IMR-90 (cell line): ENCODE results near the gene CCP110. TPM values are rescaled to one million over a fixed set of nuclear protein-coding genes. Genes with fewer than 3 reads are reported as not detected.

Experiments used
- ATAC-seq: fragments of 200-7000 bp; cut with Tn5 transposase; 2 replicates; pipeline ENCODE4 v1.9.1; 2020; ENCODE audit warnings: low read depth, mild to moderate bottlenecking, moderate library complexity
- BruUV-seq: library from RNA; stranded (reverse); fragments of 400-500 nt; replicated peaks from 2 replicates; lab custom pipeline; 2021; lab: Mats Ljungman, UMichigan
- CTCF ChIA-PET: fragments of 300-600 bp; formaldehyde crosslinking; extraction: SDS; loops from one replicate; lab custom pipeline; 2021; ENCODE audit warnings: antibody characterized with exemption; lab: Yijun Ruan, JAX
- POLR2A ChIA-PET: fragments of 300-600 bp; sonication (Branson Sonifier 250); formaldehyde crosslinking; loops from one replicate; lab custom pipeline; 2022; ENCODE audit warnings: antibody characterized with exemption; ENCODE audit not compliant: unreplicated experiment; lab: Charles Lee
- DNase-seq: peaks from one replicate; pipeline ENCODE4 v3.0.0; 2013
- H2AFZ ChIP-seq: replicated peaks from 2 replicates; pipeline ENCODE3; 2013; ENCODE audit warnings: low read length, mild to moderate bottlenecking; ENCODE audit not compliant: poor library complexity
- H2AK5ac ChIP-seq: 2 replicates; pipeline ENCODE4 v1.6.1; 2013; ENCODE audit warnings: low read depth, low read length, inconsistent platforms
- H2AK9ac ChIP-seq: replicated peaks from 2 replicates; pipeline ENCODE3; 2013; ENCODE audit warnings: mild to moderate bottlenecking, low read depth, low read length, moderate library complexity; ENCODE audit not compliant: poor library complexity
- H2BK120ac ChIP-seq: 2 replicates; pipeline ENCODE4 v1.6.1; 2013; ENCODE audit warnings: low read depth, low read length, inconsistent platforms
- H2BK15ac ChIP-seq: 3 replicates; pipeline ENCODE4 v1.6.1; 2013; ENCODE audit warnings: low read depth, low read length, inconsistent platforms
- H2BK20ac ChIP-seq: 2 replicates; pipeline ENCODE4 v1.6.1; 2013; ENCODE audit warnings: low read depth, mild to moderate bottlenecking, inconsistent platforms, low read length, moderate library complexity
- H2BK5ac ChIP-seq: 2 replicates; pipeline ENCODE4 v1.6.1; 2013; ENCODE audit warnings: mild to moderate bottlenecking, low read depth, low read length, inconsistent platforms; ENCODE audit not compliant: poor library complexity, severe bottlenecking
- H3K14ac ChIP-seq: replicated peaks from 2 replicates; pipeline ENCODE4 v1.6.1; 2013; ENCODE audit warnings: low read depth, low read length, inconsistent platforms
- H3K18ac ChIP-seq: 2 replicates; pipeline ENCODE4 v1.6.1; 2013; ENCODE audit warnings: low read depth, low read length, control low read depth
- H3K23ac ChIP-seq: 2 replicates; pipeline ENCODE4 v1.6.1; 2013; ENCODE audit warnings: low read depth, low read length, inconsistent platforms
- H3K27ac ChIP-seq: 2 replicates; pipeline ENCODE4 v1.5.1; 2013; ENCODE audit warnings: mild to moderate bottlenecking, control low read depth, low read length; ENCODE audit not compliant: insufficient read depth
- H3K27me3 ChIP-seq: 2 replicates; pipeline ENCODE4 v1.6.1; 2013; ENCODE audit warnings: low read length; ENCODE audit not compliant: control insufficient read depth, insufficient read depth
- H3K36me3 ChIP-seq: 2 replicates; pipeline ENCODE4 v1.6.1; 2013; ENCODE audit warnings: low read length, mixed read lengths; ENCODE audit not compliant: control insufficient read depth, insufficient read depth
- H3K4ac ChIP-seq: 2 replicates; pipeline ENCODE4 v1.6.1; 2013; ENCODE audit warnings: low read depth, low read length, inconsistent platforms
- H3K4me1 ChIP-seq: 2 replicates; pipeline ENCODE4 v1.6.1; 2013; ENCODE audit warnings: low read length, mixed read lengths; ENCODE audit not compliant: control insufficient read depth, insufficient read depth
- H3K4me2 ChIP-seq: 2 replicates; pipeline ENCODE4 v1.6.1; 2013; ENCODE audit warnings: low read depth, mild to moderate bottlenecking, control low read depth, low read length, moderate library complexity
- H3K4me3 ChIP-seq: 2 replicates; pipeline ENCODE4 v1.5.1; 2013; ENCODE audit warnings: low read depth, mild to moderate bottlenecking, control low read depth, low read length, moderate library complexity; ENCODE audit not compliant: insufficient read depth
- H3K56ac ChIP-seq: 2 replicates; pipeline ENCODE4 v1.6.1; 2013; ENCODE audit warnings: low read length, inconsistent platforms; ENCODE audit not compliant: insufficient read depth; ENCODE audit errors: extremely low read depth
- H3K79me1 ChIP-seq, 2 experiments: 2 replicates each; pipeline ENCODE4 v1.6.1; 2013; ENCODE audit warnings: low read length in 2 of 2, inconsistent platforms in 1 of 2, low read depth in 1 of 2
- H3K9ac ChIP-seq: 2 replicates; pipeline ENCODE4 v1.6.1; 2013; ENCODE audit warnings: low read depth, low read length, control low read depth
- H3K9me1 ChIP-seq: 2 replicates; pipeline ENCODE4 v1.6.1; 2013; ENCODE audit warnings: low read length, inconsistent platforms; ENCODE audit not compliant: insufficient read depth
- H3K9me3 ChIP-seq: 2 replicates; pipeline ENCODE4 v1.6.1; 2013; ENCODE audit warnings: low read length; ENCODE audit not compliant: control insufficient read depth, insufficient read depth
- H4K20me1 ChIP-seq: 2 replicates; pipeline ENCODE4 v1.6.1; 2013; ENCODE audit warnings: low read length, inconsistent platforms; ENCODE audit not compliant: insufficient read depth
- H4K5ac ChIP-seq: 2 replicates; pipeline ENCODE4 v1.6.1; 2013; ENCODE audit warnings: mild to moderate bottlenecking, low read depth, low read length, control low read depth
- H4K8ac ChIP-seq, 2 experiments: 2 replicates each; pipeline ENCODE4 v1.6.1; 2013; ENCODE audit warnings: low read depth in 2 of 2, low read length in 2 of 2, control low read depth in 1 of 2, inconsistent platforms in 1 of 2
- H4K91ac ChIP-seq: 2 replicates; pipeline ENCODE4 v1.6.1; 2013; ENCODE audit warnings: low read depth, low read length, inconsistent platforms; ENCODE audit not compliant: insufficient read depth
- BHLHE40 ChIP-seq: fragments of 150-350 bp; IDR thresholded peaks from 2 replicates; pipeline ENCODE4 v1.6.1; 2016; ENCODE audit warnings: mild to moderate bottlenecking, low read depth, low read length
- CEBPB ChIP-seq: IDR thresholded peaks from 2 replicates; pipeline ENCODE4 v1.6.1; 2012; ENCODE audit warnings: low read depth, low read length, improper control_type of control experiment
- CHD1 ChIP-seq: IDR thresholded peaks from 2 replicates; pipeline ENCODE4 v1.6.1; 2012; ENCODE audit warnings: low read depth, low read length, improper control_type of control experiment
- FOS ChIP-seq: fragments of 150-350 bp; IDR thresholded peaks from 2 replicates; pipeline ENCODE4 v1.6.1; 2016; ENCODE audit warnings: low read depth, low read length
- MAFK ChIP-seq: IDR thresholded peaks from 2 replicates; pipeline ENCODE4 v1.6.1; 2012; ENCODE audit warnings: low read depth, low read length, improper control_type of control experiment
- MAZ ChIP-seq: IDR thresholded peaks from 2 replicates; pipeline ENCODE4 v1.6.1; 2012; ENCODE audit warnings: low read depth, mild to moderate bottlenecking, low read length, improper control_type of control experiment, moderate library complexity, borderline replicate concordance
- MXI1 ChIP-seq: IDR thresholded peaks from 2 replicates; pipeline ENCODE4 v1.6.1; 2012; ENCODE audit warnings: low read depth, mild to moderate bottlenecking, low read length, moderate library complexity, borderline replicate concordance
- NFE2L2 ChIP-seq: fragments of 150-350 bp; IDR thresholded peaks from 2 replicates; pipeline ENCODE4 v1.6.1; 2016; ENCODE audit warnings: low read depth, mild to moderate bottlenecking, low read length
- POLR2A ChIP-seq: IDR thresholded peaks from 2 replicates; pipeline ENCODE4 v1.6.1; 2012; ENCODE audit warnings: mild to moderate bottlenecking, low read depth, low read length
- RAD21 ChIP-seq: IDR thresholded peaks from 2 replicates; pipeline ENCODE4 v1.6.1; 2012; ENCODE audit warnings: low read length, improper control_type of control experiment
- RCOR1 ChIP-seq: IDR thresholded peaks from 2 replicates; pipeline ENCODE4 v1.6.1; 2012; ENCODE audit warnings: mild to moderate bottlenecking, low read length, improper control_type of control experiment; ENCODE audit not compliant: insufficient replicate concordance
- SMC3 ChIP-seq: fragments of 150-350 bp; IDR thresholded peaks from 2 replicates; pipeline ENCODE4 v1.6.1; 2016; ENCODE audit warnings: low read depth, mild to moderate bottlenecking, antibody characterized with exemption, low read length, moderate library complexity
- USF2 ChIP-seq: fragments of 150-350 bp; IDR thresholded peaks from 2 replicates; pipeline ENCODE4 v1.6.1; 2017; ENCODE audit warnings: mild to moderate bottlenecking, antibody characterized with exemption, low read length, low read depth
- WGBS, 2 experiments: methylation state at CpG; one replicate each; pipeline versions ENCODE4 v1.1.5 to v1.1.7; 2013; ENCODE audit warnings: missing lambda C conversion rate in 2 of 2; ENCODE audit not compliant: insufficient read length in 1 of 2; ENCODE audit errors: extremely low coverage in 2 of 2; 5-methylcytosine and 5-hydroxymethylcytosine counted together
- dilution Hi-C: fragments of 300-500 bp; cut with HindIII; formaldehyde crosslinking; loops from one replicate; pipeline ENCODE4 v1.14.3; 2018; ENCODE audit warnings: low sequenced_read_pairs; ENCODE audit not compliant: unreplicated experiment
- in situ Hi-C: fragments of 300-500 bp; cut with MboI; formaldehyde crosslinking; loops from 3 replicates; pipeline ENCODE4 v1.14.3; 2019; ENCODE audit warnings: low sequenced_read_pairs, inconsistent platforms, mixed read lengths
- intact Hi-C: fragments of 100-400 bp; cut with micrococcal nuclease; formaldehyde crosslinking; loops from 2 replicates; pipeline ENCODE4 v1.10.0; 2022
- polyA plus RNA-seq, 3 experiments: library from polyadenylated mRNA; depleted of rRNA; stranded (reverse); fragments of >200 nt; gene quantifications; 2 replicates each; pipeline ENCODE4 v1.2.3, GENCODE V29; 2012; ENCODE audit warnings: low replicate concordance in 1 of 3
- total RNA-seq: library from RNA; depleted of rRNA; stranded (reverse); fragments of >200 nt; gene quantifications from 2 replicates; pipeline ENCODE4 v1.2.3, GENCODE V29; 2012
- TF ChIP-seq, protein P1 (sequence below): conservative IDR thresholded peaks from 2 replicates; pipeline ENCODE4 v1.5.1; 2012; ENCODE audit warnings: mild to moderate bottlenecking, low read depth, low read length, improper control_type of control experiment
- TF ChIP-seq, protein P2 (sequence below): fragments of 150-350 bp; IDR thresholded peaks from 2 replicates; pipeline ENCODE4 v1.6.1; 2016; ENCODE audit warnings: low read depth, mild to moderate bottlenecking, low read length, moderate library complexity, borderline replicate concordance

CCP110 gene
- total and polyA plus RNA-seq, 2 of the 4 experiments (the other 2 are of a cell fraction) = 4.7 to 7.7 TPM

GRCh38 chr16:19484096-19484495 is 39.6 kb upstream of the CCP110 start:
- no peak overlapping the region for H3K4me3 ChIP-seq
- no peak overlapping the region for H2BK5ac ChIP-seq
- no peak overlapping the region for H2AK9ac ChIP-seq
- no peaks in the 10 kb centered on the region for H4K20me1 ChIP-seq
- H3K9me1 ChIP-seq = no peaks in the 10 kb centered on the region
- H4K5ac ChIP-seq = no peak overlapping the region
- H2AFZ ChIP-seq = no peak overlapping the region
- no peak overlapping the region for H2BK120ac ChIP-seq
- ChIA-PET POLR2A (interaction anchor here (0.6 kb wide), 1 partner anchor 30 kb away, joined by 7 read pairs; no protein-coding TSS in a partner anchor), CTCF (no interaction called here)
- H3K36me3 ChIP-seq = no peaks in the 10 kb centered on the region
- no peaks in the 10 kb centered on the region for H3K4me1 ChIP-seq
- H4K91ac ChIP-seq = no peak overlapping the region
- no CpG with 5 or more reads among the region's 3 CpGs for WGBS, 2 experiments
- no TSS peak for BruUV-seq
- no peak overlapping the region for H3K23ac ChIP-seq
- no peak overlapping the region for H3K27ac ChIP-seq
- no peak overlapping the region for H2AK5ac ChIP-seq
- H3K4ac ChIP-seq = no peak overlapping the region
- peaks cover 2% of the 10 kb centered on the region for H3K27me3 ChIP-seq
- dilution Hi-C loops = no loop called here
- H3K79me1 ChIP-seq = no peaks in the 10 kb centered on the region
- no peak overlapping the region for H3K4me2 ChIP-seq
- intact Hi-C loops = no loop called here
- no peak overlapping the region for H2BK20ac ChIP-seq
- H4K8ac ChIP-seq = no peak overlapping the region
- TF ChIP-seq MAZ (no peak), RAD21 (no peak), CEBPB (no peak), FOS (no peak), POLR2A (no peak), USF2 (no peak), SMC3 (no peak), RCOR1 (no peak), CHD1 (no peak), MXI1 (no peak), MAFK (no peak), BHLHE40 (no peak), NFE2L2 (no peak)
- TF ChIP-seq, protein P1, sequence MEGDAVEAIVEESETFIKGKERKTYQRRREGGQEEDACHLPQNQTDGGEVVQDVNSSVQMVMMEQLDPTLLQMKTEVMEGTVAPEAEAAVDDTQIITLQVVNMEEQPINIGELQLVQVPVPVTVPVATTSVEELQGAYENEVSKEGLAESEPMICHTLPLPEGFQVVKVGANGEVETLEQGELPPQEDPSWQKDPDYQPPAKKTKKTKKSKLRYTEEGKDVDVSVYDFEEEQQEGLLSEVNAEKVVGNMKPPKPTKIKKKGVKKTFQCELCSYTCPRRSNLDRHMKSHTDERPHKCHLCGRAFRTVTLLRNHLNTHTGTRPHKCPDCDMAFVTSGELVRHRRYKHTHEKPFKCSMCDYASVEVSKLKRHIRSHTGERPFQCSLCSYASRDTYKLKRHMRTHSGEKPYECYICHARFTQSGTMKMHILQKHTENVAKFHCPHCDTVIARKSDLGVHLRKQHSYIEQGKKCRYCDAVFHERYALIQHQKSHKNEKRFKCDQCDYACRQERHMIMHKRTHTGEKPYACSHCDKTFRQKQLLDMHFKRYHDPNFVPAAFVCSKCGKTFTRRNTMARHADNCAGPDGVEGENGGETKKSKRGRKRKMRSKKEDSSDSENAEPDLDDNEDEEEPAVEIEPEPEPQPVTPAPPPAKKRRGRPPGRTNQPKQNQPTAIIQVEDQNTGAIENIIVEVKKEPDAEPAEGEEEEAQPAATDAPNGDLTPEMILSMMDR = no peak
- TF ChIP-seq, protein P2, sequence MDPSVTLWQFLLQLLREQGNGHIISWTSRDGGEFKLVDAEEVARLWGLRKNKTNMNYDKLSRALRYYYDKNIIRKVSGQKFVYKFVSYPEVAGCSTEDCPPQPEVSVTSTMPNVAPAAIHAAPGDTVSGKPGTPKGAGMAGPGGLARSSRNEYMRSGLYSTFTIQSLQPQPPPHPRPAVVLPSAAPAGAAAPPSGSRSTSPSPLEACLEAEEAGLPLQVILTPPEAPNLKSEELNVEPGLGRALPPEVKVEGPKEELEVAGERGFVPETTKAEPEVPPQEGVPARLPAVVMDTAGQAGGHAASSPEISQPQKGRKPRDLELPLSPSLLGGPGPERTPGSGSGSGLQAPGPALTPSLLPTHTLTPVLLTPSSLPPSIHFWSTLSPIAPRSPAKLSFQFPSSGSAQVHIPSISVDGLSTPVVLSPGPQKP = no peak
- no peak overlapping the region for H2BK15ac ChIP-seq
- in situ Hi-C loops = no loop called here
- no peak overlapping the region for H3K18ac ChIP-seq
- no peaks in the 10 kb centered on the region for H3K9me3 ChIP-seq
- H3K14ac ChIP-seq = no peak overlapping the region
- DNase-seq = no peak
- H3K9ac ChIP-seq = no peak overlapping the region
- ATAC-seq = no peak
- no peak overlapping the region for H3K56ac ChIP-seq
